ENCODE data around the gene SLC39A3.

SLC39A3 gene

GRCh38 chr19:2747349-2747748, 7.5 kb upstream of the SLC39A3 start:
- DNase-seq (ENCODE audit: low spot score), result no peak

GRCh38 chr19:2744113-2744512, 4.3 kb upstream of the SLC39A3 start:
- DNase-seq (ENCODE audit: low spot score), result no peak

- no peak for DNase-seq (ENCODE audit: low spot score)
Observed at GRCh38 chr19:2743099-2743498, 3.3 kb upstream of the SLC39A3 start.

DNA sequence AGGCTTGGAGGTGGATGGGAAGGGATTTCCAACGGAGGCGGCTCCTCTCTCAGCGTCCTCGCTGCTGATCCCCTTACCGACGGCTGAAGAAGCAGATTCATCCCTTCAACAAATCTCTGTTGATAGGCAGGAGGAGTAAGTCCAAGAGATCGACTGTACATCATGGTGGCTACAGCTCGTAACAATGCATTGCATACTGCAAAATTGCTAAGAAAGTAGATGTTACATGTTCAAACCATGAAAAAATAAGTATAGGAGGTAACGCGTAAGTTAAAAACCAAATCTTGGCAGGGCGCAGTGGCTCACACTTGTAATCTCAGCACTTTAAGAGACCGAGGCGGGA, 468 bp upstream of the SLC39A3 start:
- DNase-seq (ENCODE audit: low spot score), result no peak

DNA sequence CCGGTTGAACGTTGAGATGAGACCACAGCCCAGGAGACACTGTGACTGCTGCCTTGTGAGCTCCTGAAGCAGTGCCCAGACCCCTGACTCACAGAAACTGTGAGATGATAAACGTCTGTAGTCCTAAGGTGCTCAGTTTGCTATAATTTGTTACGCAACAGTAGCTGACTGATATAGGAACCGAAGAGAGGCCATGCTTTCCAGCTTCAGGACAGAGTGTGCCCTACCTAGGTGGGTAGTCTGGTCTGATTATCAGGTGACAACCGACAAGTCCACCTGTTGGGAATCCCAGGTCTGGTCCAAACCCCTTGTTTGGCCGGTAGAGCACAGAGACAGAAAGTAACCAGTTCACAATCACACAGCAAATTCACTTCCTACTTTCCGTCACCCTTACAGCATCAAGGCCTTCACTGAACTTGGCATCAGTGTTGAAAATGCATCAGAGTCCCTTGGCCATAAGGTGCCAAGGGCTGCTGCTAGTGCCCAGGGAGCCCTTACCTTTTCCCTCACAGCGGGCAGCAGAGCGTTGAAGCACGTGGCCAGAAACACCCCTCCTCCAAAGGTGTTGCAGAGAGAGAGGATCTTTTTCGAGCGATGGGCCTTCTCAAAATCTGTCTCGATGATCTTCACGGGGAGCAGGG, 3.1 kb downstream of the SLC39A3 start:
- no peak for DNase-seq (ENCODE audit: low spot score)

GRCh38 chr19:2735374-2735773, 4.4 kb downstream of the SLC39A3 start:
- DNase-seq (ENCODE audit: low spot score), result no peak

GRCh38 chr19:2734589-2735288, 5.1 kb downstream of the SLC39A3 start:
- no peak for DNase-seq (ENCODE audit: low spot score)

DNA sequence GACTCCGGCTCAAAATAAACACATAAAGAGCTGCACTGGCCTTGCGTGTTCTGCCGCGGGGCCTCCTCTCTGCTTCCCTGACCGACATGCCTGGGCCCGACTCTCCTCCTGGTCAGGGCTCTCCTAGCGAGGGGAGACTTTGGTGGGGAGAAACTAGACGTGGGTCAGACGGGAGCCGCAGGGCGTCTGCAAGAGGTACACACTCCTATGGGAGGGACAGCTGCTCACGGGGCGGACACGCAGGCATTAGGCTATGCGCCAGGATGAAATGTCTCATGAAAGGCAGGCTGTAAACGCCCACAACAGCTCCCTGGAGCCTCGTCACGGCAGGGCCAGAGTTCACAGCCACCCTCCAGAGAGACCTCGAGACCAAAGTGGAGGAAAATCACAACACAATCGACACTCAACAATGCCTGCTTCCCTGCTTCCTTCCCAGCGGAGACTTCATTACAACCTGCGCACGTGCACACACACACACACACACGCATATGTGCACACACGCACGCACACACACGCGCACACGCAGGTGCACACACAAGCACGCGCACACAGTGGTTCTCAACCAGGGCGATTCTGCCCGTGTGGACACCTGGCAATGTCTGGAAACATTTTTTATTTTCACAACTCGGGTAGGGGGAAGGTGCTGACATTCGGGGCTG, 5.8 kb downstream of the SLC39A3 start:
- no peak for DNase-seq (ENCODE audit: low spot score)

DNA sequence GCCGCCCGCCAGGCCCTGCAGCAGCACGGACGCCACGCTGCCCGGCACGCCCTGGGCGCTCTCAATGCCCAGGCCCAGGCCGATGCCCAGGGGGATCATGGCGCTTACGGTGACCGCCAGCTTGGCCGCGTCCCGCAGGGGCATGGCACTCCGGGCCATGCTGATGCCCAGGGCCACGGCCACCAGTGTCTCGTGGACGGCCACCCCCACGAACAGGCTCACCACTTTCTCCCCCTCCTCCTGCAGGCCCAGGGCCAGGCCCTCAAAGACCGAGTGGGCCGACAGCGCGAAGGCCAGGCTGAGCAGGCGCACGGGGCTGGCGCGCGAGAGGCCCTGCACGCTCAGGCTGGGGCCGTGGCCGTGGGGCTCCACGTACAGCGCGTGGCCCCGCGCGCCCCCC, 6.9 kb downstream of the SLC39A3 start:
- DNase-seq (ENCODE audit: low spot score), result no peak

- no peak for DNase-seq (ENCODE audit: low spot score)
Observed at GRCh38 chr19:2732157-2732725, 7.6 kb downstream of the SLC39A3 start.

GRCh38 chr19:2731181-2731995, 8.4 kb downstream of the SLC39A3 start:
- no peak for DNase-seq (ENCODE audit: low spot score)

- no peak for DNase-seq (ENCODE audit: low spot score)
Observed at GRCh38 chr19:2729943-2730818, 9.6 kb downstream of the SLC39A3 start.

- DNase-seq (ENCODE audit: low spot score), result no peak
Observed at GRCh38 chr19:2728783-2729387, 10.9 kb downstream of the SLC39A3 start.

GRCh38 chr19:2727640-2727944, 12.2 kb downstream of the SLC39A3 start:
- no peak for DNase-seq (ENCODE audit: low spot score)

DNA sequence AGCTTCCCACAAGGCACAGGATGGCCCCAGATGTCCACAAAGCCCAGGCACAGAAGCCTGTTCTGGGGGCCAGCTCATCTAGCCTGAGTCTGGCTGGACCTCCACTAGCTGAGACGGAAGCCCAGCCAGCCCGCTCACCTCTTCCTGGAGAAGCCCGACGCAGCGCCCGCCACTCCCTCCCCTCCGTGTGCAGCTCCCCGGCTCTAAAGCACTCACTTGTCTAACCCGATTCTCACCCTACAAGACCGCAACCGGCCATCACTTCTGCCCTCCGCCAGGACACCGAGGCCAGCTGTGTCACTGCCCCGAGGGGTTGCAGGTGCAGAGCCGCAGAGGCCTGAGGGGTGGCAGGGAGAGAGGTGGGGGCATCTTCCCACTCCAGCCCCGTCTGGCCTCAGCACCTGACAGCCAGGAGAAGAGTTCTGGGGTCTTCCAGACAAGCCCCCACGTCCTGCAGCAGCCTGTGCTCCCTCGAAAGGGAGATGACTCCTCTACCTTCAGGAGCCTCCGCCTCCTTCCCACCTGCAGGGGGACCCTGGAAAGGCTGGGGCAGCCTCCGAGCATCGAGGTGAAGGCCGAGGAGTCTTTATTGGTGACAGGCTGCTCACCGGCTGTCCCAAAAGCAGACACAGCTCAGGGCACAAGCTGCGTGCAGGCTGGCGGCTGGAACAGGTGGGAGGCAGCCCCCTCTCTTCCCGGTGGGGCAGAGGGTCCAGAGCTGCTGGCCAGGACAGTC, 12.7 kb downstream of the SLC39A3 start:
- DNase-seq (ENCODE audit: low spot score), result no peak

DNA sequence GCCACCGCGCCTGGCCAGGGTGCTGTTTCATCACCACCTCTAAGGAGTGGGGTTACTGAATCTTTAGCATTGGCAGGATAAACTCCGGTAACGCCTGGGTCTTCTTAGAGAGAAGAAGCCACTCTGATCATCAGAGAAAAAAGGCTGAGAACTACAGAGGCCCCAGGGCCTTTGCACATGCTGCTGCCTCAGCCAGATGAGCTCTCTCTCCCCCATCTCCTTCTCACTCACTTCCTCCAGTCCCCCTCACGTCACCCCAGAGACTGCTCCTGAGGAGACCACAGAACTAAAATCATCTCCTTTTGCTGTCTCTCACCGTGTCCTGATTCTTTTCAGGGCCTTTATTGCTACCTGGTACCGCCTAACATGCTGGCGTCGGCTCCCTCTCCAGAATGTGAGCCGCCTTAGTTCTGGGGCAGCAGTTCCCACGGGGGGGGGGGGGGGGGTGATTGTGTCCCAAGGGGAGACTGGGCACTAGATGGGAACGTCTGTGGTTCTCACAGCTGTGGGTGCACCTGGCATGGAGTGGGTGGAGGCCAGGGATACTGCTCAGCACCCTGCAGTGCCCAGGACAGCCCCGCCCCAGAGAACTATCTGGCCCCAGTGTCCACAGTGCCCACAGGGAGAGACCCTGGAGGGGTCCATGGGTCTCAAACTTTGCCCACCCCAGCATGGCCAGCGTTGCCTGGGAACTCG, 13.5 kb downstream of the SLC39A3 start:
- DNase-seq (ENCODE audit: low spot score), result no peak

DNA sequence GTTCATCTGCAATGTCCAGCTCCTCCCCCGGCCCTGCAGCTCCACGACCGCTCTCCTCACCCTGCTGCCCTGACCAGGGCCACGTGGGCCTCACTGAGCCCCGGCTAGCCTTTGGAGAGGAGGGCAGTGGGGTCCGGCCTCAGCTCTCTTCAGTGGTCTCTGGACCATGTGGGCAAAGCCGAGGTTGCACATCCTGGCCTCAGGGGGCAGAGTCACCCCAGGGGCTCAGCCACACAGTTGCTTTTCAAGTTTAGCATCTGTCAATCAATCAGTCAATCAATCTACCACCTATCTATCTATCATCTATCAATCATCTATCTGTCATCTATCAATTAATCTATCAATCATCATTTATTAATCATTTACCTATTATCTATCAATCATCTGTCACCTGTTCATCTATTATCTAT, 15.7 kb downstream of the SLC39A3 start:
- DNase-seq (ENCODE audit: low spot score), result no peak

DNA sequence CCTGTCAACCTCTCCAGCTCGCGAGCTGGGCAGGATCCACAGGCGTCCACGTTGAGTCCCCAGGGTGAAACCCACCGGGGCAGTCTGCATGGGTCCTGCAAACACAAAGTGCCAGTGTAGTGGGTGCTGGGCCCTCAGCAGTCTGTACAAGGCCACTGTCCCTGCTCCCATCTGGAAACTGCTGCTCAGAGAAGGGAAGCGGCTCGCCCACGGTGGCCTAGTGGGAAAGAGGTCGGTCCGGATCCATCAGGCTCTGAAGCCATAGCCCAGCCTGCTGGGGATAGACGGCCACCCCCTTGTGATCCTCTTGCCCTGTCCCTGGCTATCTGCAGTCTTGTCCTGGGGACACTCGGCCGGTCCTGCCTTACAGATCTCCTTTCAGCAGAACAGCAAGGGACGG, 16.1 kb downstream of the SLC39A3 start:
- no peak for DNase-seq (ENCODE audit: low spot score)

DNA sequence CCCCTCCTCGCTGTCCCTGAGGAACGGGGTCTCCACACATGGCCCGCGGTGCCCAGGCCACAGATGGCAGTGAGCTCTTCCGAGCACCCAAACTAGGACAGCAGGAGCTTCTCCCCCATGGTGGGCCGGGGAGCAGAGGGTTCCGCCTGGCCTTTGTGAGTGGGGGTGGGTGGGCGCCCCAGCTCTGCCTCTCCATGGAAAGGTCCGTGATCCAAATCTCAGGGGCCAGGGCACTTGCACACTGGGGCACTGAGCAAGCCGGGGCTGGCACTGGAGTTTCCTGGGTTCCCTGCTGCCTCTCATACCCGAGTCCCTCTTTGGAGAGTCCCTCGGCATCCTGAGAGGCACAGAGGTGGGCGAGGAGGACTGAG, 16.5 kb downstream of the SLC39A3 start:
- DNase-seq (ENCODE audit: low spot score), result no peak
